K562 (cell line): ENCODE results near the gene FAM50A. TPM values are rescaled to one million over a fixed set of nuclear protein-coding genes. Genes with fewer than 3 reads are reported as not detected.

ENCODE experiments used
- CBX3 ChIP-seq, 2 experiments: IDR thresholded peaks; 1 replicate in 1 of 2; 2 replicates in 1 of 2; pipeline ENCODE4 v1.6.1; 2012; ENCODE audit warnings: inconsistent platforms in 2 of 2, low read length in 2 of 2, borderline replicate concordance in 1 of 2, control low read depth in 1 of 2
- FOXP1 ChIP-seq: sonication (generic); formaldehyde crosslinking; IDR thresholded peaks from 2 replicates; pipeline ENCODE4 v1.8.0; 2022; ENCODE audit warnings: mild to moderate bottlenecking, missing genetic modification reagents
- FOXP4 ChIP-seq: sonication (generic); formaldehyde crosslinking; IDR thresholded peaks from 2 replicates; pipeline ENCODE4 v1.8.0; 2022; ENCODE audit warnings: mild to moderate bottlenecking, missing genetic modification reagents, borderline replicate concordance
- KLF10 ChIP-seq: fragments of 250-450 bp; sonication (Bioruptor Pico); IDR thresholded peaks from 2 replicates; pipeline ENCODE4 v1.6.1; 2021; ENCODE audit warnings: matching md5 sums
- LCOR ChIP-seq: sonication (generic); formaldehyde crosslinking; IDR thresholded peaks from 2 replicates; pipeline ENCODE4 v1.8.0; 2022; ENCODE audit warnings: mild to moderate bottlenecking, missing genetic modification reagents
- MITF ChIP-seq: IDR thresholded peaks from 2 replicates; pipeline ENCODE4 v1.6.1; 2014; ENCODE audit warnings: antibody characterized with exemption
- NR2C2 ChIP-seq, 2 experiments: fragments of 200-800 bp in 1 of 2; sonication (Bioruptor generic) in 1 of 2; sonication (generic) in 1 of 2; formaldehyde crosslinking in 1 of 2; IDR thresholded peaks; 2 replicates each; pipeline versions ENCODE4 v1.6.1 to v1.8.0; 2016 to 2022; ENCODE audit warnings: mild to moderate bottlenecking in 1 of 2, missing compliant biosample characterization in 1 of 2, missing genetic modification characterization in 1 of 2, missing genetic modification reagents in 1 of 2
- TAF1 ChIP-seq: IDR thresholded peaks from 2 replicates; pipeline ENCODE4 v1.6.1; 2011; ENCODE audit warnings: mild to moderate bottlenecking, low read length, moderate library complexity; ENCODE audit not compliant: insufficient read depth, control insufficient read depth, severe bottlenecking; ENCODE audit errors: extremely low read depth
- U2AF2 ChIP-seq: fragments of 200-400 bp; formaldehyde crosslinking; optimal IDR thresholded peaks from 2 replicates; pipeline ENCODE3; 2017; ENCODE audit warnings: low read depth, mild to moderate bottlenecking, low read length
- ZNF551 ChIP-seq: fragments of 250-450 bp; sonication (Bioruptor Pico); IDR thresholded peaks from 2 replicates; pipeline ENCODE4 v1.5.0; 2021; ENCODE audit warnings: mild to moderate bottlenecking, moderate library complexity
- polyA plus RNA-seq, 8 experiments: library from polyadenylated mRNA; depleted of rRNA in 4 of 8; stranded (reverse) in 5 of 8; unstranded in 3 of 8; fragments of >200 nt; fragmentation: Nextera tagmentation in 2 of 8; fragmentation: Illumina TruSeq in 1 of 8; extraction: Ambion mirVana in 2 of 8; extraction: Trizol in 1 of 8; gene quantifications; 2 replicates each; pipeline versions ENCODE4 v1.2.1 to v1.2.3, GENCODE V29; 2011 to 2014; ENCODE audit warnings: inconsistent platforms in 1 of 8, missing spikeins in 1 of 8
- total RNA-seq, 7 experiments: library from RNA; depleted of rRNA in 6 of 7; stranded (reverse); fragments of >200 nt in 6 of 7; fragmentation: Illumina TruSeq in 2 of 7; extraction: Trizol in 2 of 7; gene quantifications; 2 replicates each; pipeline versions ENCODE4 v1.2.1 to v1.2.3, GENCODE V29; 2011 to 2021; ENCODE audit warnings: low replicate concordance in 1 of 7
- TF ChIP-seq, protein P1 (sequence below): sonication (generic); formaldehyde crosslinking; IDR thresholded peaks from 2 replicates; pipeline ENCODE4 v1.8.0; 2022; ENCODE audit warnings: missing genetic modification reagents, mild to moderate bottlenecking, borderline replicate concordance

The FAM50A gene
- total and polyA plus RNA-seq, 9 of the 15 experiments (the other 6 are each of a cell fraction or from before 2014, with no cell fraction given), result 4.4 to 114 (median 67.3) TPM

GRCh38 chrX:154411981-154412340, 32.0 kb upstream of the FAM50A start (continued):
- TF ChIP-seq, protein P1, sequence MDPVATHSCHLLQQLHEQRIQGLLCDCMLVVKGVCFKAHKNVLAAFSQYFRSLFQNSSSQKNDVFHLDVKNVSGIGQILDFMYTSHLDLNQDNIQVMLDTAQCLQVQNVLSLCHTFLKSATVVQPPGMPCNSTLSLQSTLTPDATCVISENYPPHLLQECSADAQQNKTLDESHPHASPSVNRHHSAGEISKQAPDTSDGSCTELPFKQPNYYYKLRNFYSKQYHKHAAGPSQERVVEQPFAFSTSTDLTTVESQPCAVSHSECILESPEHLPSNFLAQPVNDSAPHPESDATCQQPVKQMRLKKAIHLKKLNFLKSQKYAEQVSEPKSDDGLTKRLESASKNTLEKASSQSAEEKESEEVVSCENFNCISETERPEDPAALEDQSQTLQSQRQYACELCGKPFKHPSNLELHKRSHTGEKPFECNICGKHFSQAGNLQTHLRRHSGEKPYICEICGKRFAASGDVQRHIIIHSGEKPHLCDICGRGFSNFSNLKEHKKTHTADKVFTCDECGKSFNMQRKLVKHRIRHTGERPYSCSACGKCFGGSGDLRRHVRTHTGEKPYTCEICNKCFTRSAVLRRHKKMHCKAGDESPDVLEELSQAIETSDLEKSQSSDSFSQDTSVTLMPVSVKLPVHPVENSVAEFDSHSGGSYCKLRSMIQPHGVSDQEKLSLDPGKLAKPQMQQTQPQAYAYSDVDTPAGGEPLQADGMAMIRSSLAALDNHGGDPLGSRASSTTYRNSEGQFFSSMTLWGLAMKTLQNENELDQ (CRISPR knock-in tag), result no peak
- TF ChIP-seq LCOR (CRISPR knock-in tag), result no peak
- TF ChIP-seq KLF10 (CRISPR knock-in tag), result no peak
- no peak for TF ChIP-seq CBX3 (IDR thresholded peaks at IDR 0.05; ENCODE audit: borderline replicate concordance in 1 of 2, low read length in 2 of 2)
- no peak for TF ChIP-seq FOXP4 (CRISPR knock-in tag)
- no peak for TF ChIP-seq U2AF2
- no peak for TF ChIP-seq ZNF551
- TF ChIP-seq MITF, result 0 out of 2 replicates have a peak, but pooled peaks have one; percentile 22
- no peak for TF ChIP-seq FOXP1 (CRISPR knock-in tag)
- TF ChIP-seq TAF1, result no peak
- no peak for TF ChIP-seq NR2C2 (CRISPR knock-in tag; IDR thresholded peaks at IDR 0.05)
- peak; percentile 25; the same call in 1 of the 2 replicates for TF ChIP-seq NR2C2 (tag; IDR thresholded peaks at IDR 0.05)
